Stimulated activated CD8-positive, alpha-beta memory T cell treated with anti-CD3 and anti-CD28 coated beads, Interleukin-4, amount 100 ng/mL, for 1 hour (primary cell): ENCODE measurements around the gene MFNG.

ENCODE experiments used
- DNase-seq, 2 donors: peaks; one replicate each; pipeline ENCODE4 v3.0.0-alpha.2; 2020; ENCODE audit warnings: low read depth in 2 of 2, low spot score in 1 of 2

The MFNG gene

GRCh38 chr22:37427711-37428635 lies 58.2 kb downstream of the MFNG start:
- no peak for DNase-seq

GRCh38 chr22:37427135-37427710 lies 59.0 kb downstream of the MFNG start, which contains the start of gene ELFN2:
TSS of gene ELFN2 (minus strand) at chr22:37427479. CDS start at chr22:37375534, 51,945 bp downstream.
- DNase-seq = no peak

GRCh38 chr22:37426706-37427134 lies 59.5 kb downstream of the MFNG start:
- DNase-seq = no peak

- no peak for DNase-seq
These were observed 60.1 kb downstream of the MFNG start for GRCh38 chr22:37425800-37426705.

GRCh38 chr22:37425369-37425768 lies 60.8 kb downstream of the MFNG start:
- no peak for DNase-seq

GRCh38 chr22:37423283-37423682 lies 62.9 kb downstream of the MFNG start:
- no peak for DNase-seq

GRCh38 chr22:37421468-37421877 lies 64.7 kb downstream of the MFNG start:
- no peak for DNase-seq

GRCh38 chr22:37420686-37421467 lies 65.3 kb downstream of the MFNG start:
- no peak for DNase-seq

GRCh38 chr22:37419969-37420685 lies 66.1 kb downstream of the MFNG start:
- no peak for DNase-seq

GRCh38 chr22:37419370-37419968 lies 66.7 kb downstream of the MFNG start:
- no peak for DNase-seq
